Small intestine (tissue), 7 donors: Measurements from ENCODE around the gene ZNF768. TPM values are rescaled to one million over a fixed set of nuclear protein-coding genes. Genes with fewer than 3 reads are reported as not detected.

Experiments used
- DNase-seq, 2 donors: peaks; one replicate each; pipeline versions ENCODE4 v3.0.0 to v3.0.0-alpha.2; 2013
- FAIRE-seq: peaks from 2 replicates; lab custom pipeline; 2012; peaks lifted over from hg19 to GRCh38; lab: Jason Lieb, UNC
- H3K27ac ChIP-seq, 3 donors: one replicate each; pipeline ENCODE4 v1.5.1; 2013; ENCODE audit warnings: low read length in 2 of 3, mild to moderate bottlenecking in 2 of 3, control low read depth in 1 of 3, inconsistent platforms in 1 of 3, low read depth in 1 of 3, moderate library complexity in 1 of 3
- H3K27me3 ChIP-seq, 3 donors: one replicate each; pipeline ENCODE4 v1.6.1; 2013; ENCODE audit warnings: low read length in 3 of 3, inconsistent platforms in 1 of 3; ENCODE audit not compliant: control insufficient read depth in 3 of 3, insufficient read depth in 3 of 3
- H3K36me3 ChIP-seq, 3 donors: one replicate each; pipeline ENCODE4 v1.6.1; 2013; ENCODE audit warnings: low read length in 3 of 3, inconsistent platforms in 1 of 3, low read depth in 1 of 3, mild to moderate bottlenecking in 1 of 3, moderate library complexity in 1 of 3; ENCODE audit not compliant: control insufficient read depth in 3 of 3, insufficient read depth in 2 of 3
- H3K4me1 ChIP-seq, 3 donors: one replicate each; pipeline ENCODE4 v1.6.1; 2013; ENCODE audit warnings: low read length in 2 of 3, inconsistent platforms in 1 of 3, low read depth in 1 of 3, mild to moderate bottlenecking in 1 of 3, moderate library complexity in 1 of 3; ENCODE audit not compliant: control insufficient read depth in 3 of 3, insufficient read depth in 2 of 3
- H3K4me3 ChIP-seq, 3 donors: one replicate each; pipeline ENCODE4 v1.5.1; 2013; ENCODE audit warnings: low read length in 3 of 3, control low read depth in 1 of 3, inconsistent platforms in 1 of 3, low read depth in 1 of 3, mild to moderate bottlenecking in 1 of 3, moderate library complexity in 1 of 3
- H3K9me3 ChIP-seq, 2 donors: one replicate each; pipeline ENCODE4 v1.6.1; 2013; ENCODE audit warnings: low read depth in 1 of 2, low read length in 1 of 2; ENCODE audit not compliant: control insufficient read depth in 2 of 2, insufficient read depth in 1 of 2
- WGBS, 3 donors: extraction: QIAGEN DNeasy Blood & Tissue Kit; methylation state at CpG; one replicate each; pipeline ENCODE4 v1.1.7; 2013; 5-methylcytosine and 5-hydroxymethylcytosine counted together
- polyA plus RNA-seq, 4 donors: library from polyadenylated mRNA; stranded (reverse) in 3 of 4; unstranded in 1 of 4; fragments of 200-250 nt in 3 of 4; fragments of 120-200 nt in 1 of 4; gene quantifications; one replicate each; pipeline versions ENCODE4 v1.2.1 to v1.2.3, GENCODE V29; 2013
- donor health status: healthy with polysubstance abuse.
- donor health status: control.
- donor health status: control.
- donor health status: Bipolar disorder and iron deficiency.
- donor health status: healthy.

ZNF768 gene
- polyA plus RNA-seq, 4 donors: 42.7 to 71.6 (median 52.6) TPM

DNA sequence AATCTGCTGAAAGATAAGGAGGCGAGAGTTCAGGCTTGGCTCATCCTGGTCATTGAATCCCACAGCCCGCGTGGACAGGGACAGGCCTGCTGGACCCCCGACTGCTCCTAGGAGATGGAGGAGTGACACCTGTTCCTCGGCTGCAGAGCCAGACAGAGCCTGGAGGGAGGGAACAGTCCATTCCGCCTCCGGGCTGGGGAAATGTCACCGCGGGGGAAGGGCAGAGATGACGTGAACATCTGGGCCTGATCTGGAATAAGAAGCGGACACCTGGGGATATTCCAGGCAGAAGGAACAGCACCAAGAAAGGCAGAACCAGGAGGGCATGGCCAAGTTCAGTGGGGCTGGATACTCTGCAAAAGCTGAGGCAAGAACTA is 6.8 kb upstream of the ZNF768 start:
- H3K27me3 ChIP-seq: no peaks in the 10 kb centered on the region
- DNase-seq: peak; percentile 45 to 72
- H3K4me3 ChIP-seq: peak overlapping the region in 2 of 3 donors; percentile 71 to 78
- 42 to 61% (median 45%) methylated on average over 11 of the region's 11 CpGs for WGBS, 3 donors
- peak overlapping the region in 2 of 3 donors; percentile 77 to 90 for H3K27ac ChIP-seq
- peaks cover 0 to 51% (median 0%) of the 10 kb centered on the region in 3 donors for H3K4me1 ChIP-seq
- H3K9me3 ChIP-seq: no peaks in the 10 kb centered on the region
- H3K36me3 ChIP-seq: peaks cover 0 to 37% (median 3%) of the 10 kb centered on the region in 3 donors
- FAIRE-seq: no peak

DNA sequence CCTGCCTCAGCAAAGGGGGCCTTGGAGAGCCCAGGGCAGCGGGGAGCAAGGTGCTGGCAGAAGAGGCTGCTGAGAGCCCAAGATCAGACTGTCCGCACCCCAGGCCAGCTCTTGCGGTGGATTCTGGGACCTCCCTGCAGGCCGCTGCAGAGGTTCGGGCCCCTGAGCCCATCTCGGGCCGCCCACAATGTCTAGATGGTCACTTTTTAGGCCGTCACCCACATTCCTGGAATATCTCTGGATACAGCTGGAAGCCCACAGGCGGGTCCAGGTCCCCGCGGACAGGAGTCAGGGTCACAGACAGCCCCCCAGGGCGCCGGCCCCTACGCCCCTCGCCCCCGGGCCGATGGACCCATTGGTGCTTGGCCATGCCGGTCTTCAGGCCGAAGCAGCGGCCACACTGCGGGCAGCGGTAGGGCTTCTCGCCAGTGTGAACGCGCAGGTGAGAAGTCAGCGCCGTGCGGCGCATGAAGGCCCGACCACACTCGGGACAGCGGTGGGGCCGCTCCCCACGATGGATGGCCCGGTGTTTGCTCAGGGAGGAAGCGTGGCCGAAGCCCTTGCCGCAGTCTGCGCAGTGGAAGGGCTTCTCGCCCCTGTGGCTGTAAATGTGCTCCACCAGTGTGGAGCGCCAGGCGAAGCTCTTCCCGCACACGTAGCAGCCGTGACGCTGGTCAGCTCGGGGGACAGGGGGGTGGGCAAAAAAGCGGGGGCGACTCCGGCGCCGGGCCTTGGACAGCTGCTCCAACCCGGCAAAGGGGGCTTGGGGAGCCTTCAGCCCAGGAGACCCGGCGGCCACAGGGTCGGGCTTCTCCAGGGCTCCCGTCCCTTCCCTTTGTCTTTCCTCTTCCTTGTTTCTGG is 6.1 kb upstream of the ZNF768 start:
- no peak for DNase-seq
- no peaks in the 10 kb centered on the region for H3K9me3 ChIP-seq
- H3K27ac ChIP-seq: peak overlapping the region in 1 of 3 donors; percentile 90
- no peaks in the 10 kb centered on the region for H3K27me3 ChIP-seq
- FAIRE-seq: no peak
- H3K4me1 ChIP-seq: peaks cover 0 to 57% (median 4%) of the 10 kb centered on the region in 3 donors
- peaks cover 0 to 37% (median 3%) of the 10 kb centered on the region in 3 donors for H3K36me3 ChIP-seq
- H3K4me3 ChIP-seq: peak overlapping the region in 1 of 3 donors; percentile 71
- 93 to 96% (median 94%) methylated on average over 46 to 57 of the region's 57 CpGs for WGBS, 3 donors

DNA sequence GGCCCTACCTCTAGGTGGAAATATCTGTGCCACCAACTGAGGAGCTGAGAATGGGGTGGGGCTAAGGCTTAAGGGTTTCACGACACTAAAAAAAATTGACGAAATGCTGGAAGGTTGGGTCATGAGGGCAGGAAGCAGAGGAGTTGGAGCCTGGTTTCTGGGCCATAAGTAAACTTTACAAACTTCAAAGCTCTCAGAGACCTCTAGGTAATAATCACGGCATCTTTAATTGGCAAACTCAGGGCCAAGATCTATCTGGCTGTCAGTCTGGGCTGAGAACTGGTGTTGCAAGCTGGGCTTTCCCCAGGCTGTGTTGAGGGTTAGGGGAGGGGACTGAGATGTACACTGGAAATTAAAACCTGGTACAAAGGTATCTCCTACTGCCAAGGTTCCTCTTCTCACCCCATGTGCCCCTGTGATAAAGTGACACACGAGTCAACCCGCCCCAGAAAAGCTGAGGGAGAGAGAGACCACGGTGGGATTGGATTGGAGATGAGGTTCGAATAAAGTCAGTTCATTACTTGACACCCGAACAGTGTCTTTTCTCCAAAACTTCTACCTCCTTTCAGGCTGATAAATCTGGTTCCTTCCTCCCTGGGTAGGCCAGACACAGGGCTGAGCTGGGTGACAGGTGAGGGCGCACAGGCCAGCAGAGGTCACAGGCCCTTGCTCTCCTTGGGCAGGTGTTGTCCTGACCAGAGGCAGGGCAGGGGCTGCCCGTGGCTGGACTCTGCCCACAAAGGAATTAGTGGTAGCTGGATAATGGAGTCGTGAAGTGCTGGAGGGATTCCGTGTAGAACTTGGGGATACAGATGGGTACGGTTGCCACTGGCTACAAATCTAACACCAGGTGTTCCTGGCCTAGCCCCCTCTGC is 4.0 kb upstream of the ZNF768 start:
- Histone ChIP-seq H3K36me3 (peaks cover 0 to 38% (median 3%) of the 10 kb centered on the region in 3 donors), H3K9me3 (no peaks in the 10 kb centered on the region), H3K4me3 (no peak overlapping the region), H3K27ac (peak overlapping the region in 1 of 3 donors; percentile 42), H3K4me1 (peaks cover 2 to 54% (median 4%) of the 10 kb centered on the region in 3 donors), H3K27me3 (no peaks in the 10 kb centered on the region)
- DNase-seq (no peak), FAIRE-seq (no peak)
- 60 to 68% (median 67%) methylated on average over 13 of the region's 13 CpGs for WGBS, 3 donors

GRCh38 chr16:30528799-30529457 is 2.6 kb upstream of the ZNF768 start:
- Histone ChIP-seq H3K27me3 (no peaks in the 10 kb centered on the region), H3K27ac (no peak overlapping the region), H3K36me3 (peaks cover 0 to 52% (median 3%) of the 10 kb centered on the region in 3 donors), H3K9me3 (peaks cover 0 to 4% of the 10 kb centered on the region in 2 donors), H3K4me3 (no peak overlapping the region), H3K4me1 (peaks cover 2 to 59% (median 4%) of the 10 kb centered on the region in 3 donors)
- no peak for DNase-seq
- WGBS, 3 donors: 58 to 77% (median 63%) methylated on average over 4 of the region's 4 CpGs
- no peak for FAIRE-seq

GRCh38 chr16:30527635-30528178 is 1.3 kb upstream of the ZNF768 start:
- no peak for DNase-seq

DNA sequence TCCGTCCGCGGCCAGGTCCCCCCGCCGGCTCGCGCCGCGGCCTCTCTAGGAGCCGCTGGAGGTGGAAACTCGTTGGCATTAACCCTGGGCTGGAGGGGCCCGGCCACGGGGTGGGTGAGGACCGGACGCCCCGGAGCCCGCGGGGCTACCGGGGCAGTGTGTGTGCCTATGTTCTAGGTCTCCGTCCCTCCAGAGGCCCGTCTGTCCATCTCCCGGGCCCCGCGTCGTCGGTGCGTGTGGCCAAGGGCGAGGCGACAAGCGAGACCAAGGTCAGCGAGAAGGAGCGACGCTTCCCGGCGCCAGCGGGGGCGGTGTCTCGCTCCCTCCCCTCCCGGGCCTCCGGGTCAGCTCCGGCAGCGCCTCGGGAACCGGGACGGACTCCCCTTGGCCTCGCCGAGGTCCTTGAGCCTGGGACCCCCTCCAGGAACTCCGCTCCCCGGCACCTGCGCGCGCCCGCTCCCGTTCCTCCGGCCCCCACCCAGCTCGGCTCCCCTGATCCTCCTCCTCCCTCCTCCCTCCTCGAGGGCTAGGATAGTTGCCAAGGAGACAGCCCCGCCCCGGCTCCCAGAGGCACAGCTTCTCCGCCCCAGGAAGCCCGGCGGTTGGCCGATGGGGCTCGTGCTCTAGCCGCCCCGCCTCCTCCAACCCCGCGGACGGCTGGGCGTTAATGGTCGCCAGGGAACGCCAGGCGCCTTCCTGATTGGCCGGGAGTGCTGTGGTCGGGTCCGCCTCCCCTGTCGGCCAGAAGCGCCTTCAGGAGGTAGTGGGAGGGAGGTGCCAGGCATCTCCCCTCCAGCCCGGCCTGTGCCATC is 663 bp upstream of the ZNF768 start:
- H3K36me3 ChIP-seq: peaks cover 0 to 46% (median 3%) of the 10 kb centered on the region in 3 donors
- DNase-seq (peak; percentile 99 to 100), FAIRE-seq (no peak)
- WGBS, 3 donors: 0% methylated on average over 53 to 79 of the region's 79 CpGs
- H3K4me3 ChIP-seq: peak overlapping the region; percentile 76 to 95 (median 87)
- peaks cover 4 to 64% (median 5%) of the 10 kb centered on the region in 3 donors for H3K4me1 ChIP-seq
- H3K27ac ChIP-seq: peak overlapping the region; percentile 95 to 100 (median 98)
- H3K27me3 ChIP-seq: no peaks in the 10 kb centered on the region
- peaks cover 0 to 4% of the 10 kb centered on the region in 2 donors for H3K9me3 ChIP-seq

More at GRCh38 chr16:30527635-30528178, 1.3 kb upstream of the ZNF768 start:
- peak overlapping the region; percentile 66 to 100 (median 81) for H3K27ac ChIP-seq
- H3K27me3 ChIP-seq: no peaks in the 10 kb centered on the region
- peaks cover 4 to 59% (median 5%) of the 10 kb centered on the region in 3 donors for H3K4me1 ChIP-seq
- peaks cover 0 to 4% of the 10 kb centered on the region in 2 donors for H3K9me3 ChIP-seq
- H3K4me3 ChIP-seq: peak overlapping the region in 2 of 3 donors; percentile 4 to 95
- peaks cover 0 to 53% (median 3%) of the 10 kb centered on the region in 3 donors for H3K36me3 ChIP-seq
- 5 to 11% (median 9%) methylated on average over 14 of the region's 14 CpGs for WGBS, 3 donors
- no peak for FAIRE-seq

DNA sequence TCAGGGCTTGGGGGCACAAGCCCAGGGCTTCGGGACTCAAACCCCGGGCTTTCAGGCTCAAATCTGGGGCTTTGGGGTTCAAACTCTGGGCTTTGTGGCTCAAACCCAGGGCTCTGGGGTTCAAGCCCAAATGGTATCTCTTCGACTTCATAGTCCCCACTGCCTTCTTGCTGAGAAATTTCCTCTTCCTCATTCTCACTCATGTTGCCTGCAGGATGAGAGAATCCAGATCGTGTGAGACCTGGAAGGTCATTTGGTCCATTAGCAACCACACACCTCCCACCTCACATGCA is 576 bp downstream of the ZNF768 start:
- Histone ChIP-seq H3K4me3 (peak overlapping the region; percentile 76 to 95 (median 87)), H3K27ac (peak overlapping the region; percentile 67 to 89 (median 84)), H3K36me3 (peaks cover 0 to 33% (median 0%) of the 10 kb centered on the region in 3 donors), H3K27me3 (no peaks in the 10 kb centered on the region), H3K9me3 (peaks cover 0 to 4% of the 10 kb centered on the region in 2 donors), H3K4me1 (peaks cover 4 to 65% (median 5%) of the 10 kb centered on the region in 3 donors)
- FAIRE-seq (no peak), DNase-seq (no peak)
- WGBS, 3 donors: 33 to 50% (median 47%) methylated on average over 4 of the region's 4 CpGs
